Sigmoid colon (tissue), 7 donors: ENCODE data around the gene EVC. TPM values are rescaled to one million over a fixed set of nuclear protein-coding genes. Genes with fewer than 3 reads are reported as not detected.

Experiments used
- DNase-seq: peaks from one replicate; pipeline ENCODE4 v3.0.0-alpha.2; 2019
- H3K27ac ChIP-seq, 4 donors: fragments of 200-600 bp; sonication (generic); one replicate each; pipeline ENCODE4 v1.5.1; 2016 to 2019; ENCODE audit warnings: mild to moderate bottlenecking in 1 of 4
- H3K27me3 ChIP-seq, 3 donors: fragments of 200-600 bp; sonication (generic); one replicate each; pipeline ENCODE4 v1.5.1; 2019; ENCODE audit warnings: mild to moderate bottlenecking in 1 of 3
- H3K36me3 ChIP-seq, 4 donors: fragments of 200-600 bp; sonication (generic); one replicate each; pipeline ENCODE4 v1.5.1; 2016 to 2019
- H3K4me1 ChIP-seq, 4 donors: fragments of 200-600 bp; sonication (generic); one replicate each; pipeline ENCODE4 v1.5.1; 2017 to 2019
- H3K4me3 ChIP-seq, 4 donors: fragments of 200-600 bp; sonication (generic); one replicate each; pipeline ENCODE4 v1.5.1; 2017 to 2019; ENCODE audit warnings: mild to moderate bottlenecking in 2 of 4, moderate library complexity in 1 of 4
- H3K9me3 ChIP-seq, 4 donors: fragments of 200-600 bp in 3 of 4; sonication (generic) in 3 of 4; one replicate each; pipeline versions ENCODE4 v1.5.1 to v1.6.1; 2013 to 2019
- CTCF ChIP-seq, 4 experiments: fragments of 450-650 bp in 3 of 4; fragments of 200-600 bp in 1 of 4; IDR thresholded peaks; one replicate each; pipeline ENCODE4 v1.5.1; 2016 to 2019; ENCODE audit warnings: antibody characterized with exemption in 4 of 4, mild to moderate bottlenecking in 3 of 4, moderate library complexity in 2 of 4
- EP300 ChIP-seq, 4 donors: sonication (generic); formaldehyde crosslinking; IDR thresholded peaks; one replicate each; pipeline ENCODE4 v1.6.1; 2017; ENCODE audit warnings: antibody characterized with exemption in 4 of 4
- POLR2A ChIP-seq, 2 donors: fragments of 450-650 bp; IDR thresholded peaks; one replicate each; pipeline ENCODE4 v1.6.1; 2016; ENCODE audit warnings: antibody characterized with exemption in 2 of 2, mild to moderate bottlenecking in 2 of 2, moderate library complexity in 2 of 2
- POLR2AphosphoS5 ChIP-seq, 4 donors: sonication (generic); formaldehyde crosslinking; IDR thresholded peaks; one replicate each; pipeline ENCODE4 v1.6.1; 2017; ENCODE audit warnings: antibody characterized with exemption in 4 of 4
- WGBS, 2 donors: extraction: QIAGEN DNeasy Blood & Tissue Kit; methylation state at CpG; one replicate each; pipeline ENCODE4 v1.1.7; 2013; 5-methylcytosine and 5-hydroxymethylcytosine counted together
- intact Hi-C: fragments of 100-400 bp; cut with DNase I; formaldehyde crosslinking; loops from one replicate; pipeline ENCODE4 v1.15.1; 2023
- polyA plus RNA-seq, 3 donors: library from polyadenylated mRNA; stranded (reverse); fragments of 200-250 nt; gene quantifications; one replicate each; pipeline ENCODE4 v1.2.3, GENCODE V29; 2013
- total RNA-seq, 4 donors: library from RNA; depleted of rRNA; stranded (reverse); fragments of >200 nt; gene quantifications; one replicate each; pipeline ENCODE4 v1.1.0, GENCODE V29; 2016
- donor health status: healthy with polysubstance abuse.
- donor health status: Bipolar disorder and iron deficiency.
- donor health status: healthy.

Gene EVC
- total and polyA plus RNA-seq, 7 donors = 0.46 to 35.2 (median 15.6) TPM

- Histone ChIP-seq H3K4me3 (peak overlapping the region in 2 of 4 donors; percentile 2 to 17), H3K4me1 (peaks cover 0 to 35% (median 23%) of the 10 kb centered on the region in 4 donors), H3K27ac (peak overlapping the region; percentile 20 to 73 (median 50)), H3K36me3 (no peaks in the 10 kb centered on the region), H3K9me3 (no peaks in the 10 kb centered on the region), H3K27me3 (no peaks in the 10 kb centered on the region)
- intact Hi-C loops = no loop called here
- 71 to 73% methylated on average over 30 of the region's 30 CpGs for WGBS, 2 donors
- DNase-seq = peak; percentile 86
- TF ChIP-seq POLR2AphosphoS5 (IDR thresholded peaks at IDR 0.05) (peak in 3 of 4 donors; percentile 48 to 62 (median 50)), CTCF (IDR thresholded peaks at IDR 0.05) (no peak)
Observed at GRCh38 chr4:5839751-5840674, 129.0 kb downstream of the EVC start.

- Histone ChIP-seq H3K27me3 (no peaks in the 10 kb centered on the region), H3K36me3 (no peaks in the 10 kb centered on the region), H3K9me3 (no peaks in the 10 kb centered on the region), H3K4me1 (peaks cover 0 to 41% (median 28%) of the 10 kb centered on the region in 4 donors), H3K27ac (no peak overlapping the region), H3K4me3 (no peak overlapping the region)
- intact Hi-C loops = no loop called here
- DNase-seq = no peak
- 88 to 92% methylated on average over 4 of the region's 4 CpGs for WGBS, 2 donors
- TF ChIP-seq EP300 (IDR thresholded peaks at IDR 0.05) (no peak), POLR2AphosphoS5 (IDR thresholded peaks at IDR 0.05) (no peak), CTCF (IDR thresholded peaks at IDR 0.05) (no peak), POLR2A (IDR thresholded peaks at IDR 0.05) (no peak)
Observed at GRCh38 chr4:5842456-5842855, 131.5 kb downstream of the EVC start.

DNA sequence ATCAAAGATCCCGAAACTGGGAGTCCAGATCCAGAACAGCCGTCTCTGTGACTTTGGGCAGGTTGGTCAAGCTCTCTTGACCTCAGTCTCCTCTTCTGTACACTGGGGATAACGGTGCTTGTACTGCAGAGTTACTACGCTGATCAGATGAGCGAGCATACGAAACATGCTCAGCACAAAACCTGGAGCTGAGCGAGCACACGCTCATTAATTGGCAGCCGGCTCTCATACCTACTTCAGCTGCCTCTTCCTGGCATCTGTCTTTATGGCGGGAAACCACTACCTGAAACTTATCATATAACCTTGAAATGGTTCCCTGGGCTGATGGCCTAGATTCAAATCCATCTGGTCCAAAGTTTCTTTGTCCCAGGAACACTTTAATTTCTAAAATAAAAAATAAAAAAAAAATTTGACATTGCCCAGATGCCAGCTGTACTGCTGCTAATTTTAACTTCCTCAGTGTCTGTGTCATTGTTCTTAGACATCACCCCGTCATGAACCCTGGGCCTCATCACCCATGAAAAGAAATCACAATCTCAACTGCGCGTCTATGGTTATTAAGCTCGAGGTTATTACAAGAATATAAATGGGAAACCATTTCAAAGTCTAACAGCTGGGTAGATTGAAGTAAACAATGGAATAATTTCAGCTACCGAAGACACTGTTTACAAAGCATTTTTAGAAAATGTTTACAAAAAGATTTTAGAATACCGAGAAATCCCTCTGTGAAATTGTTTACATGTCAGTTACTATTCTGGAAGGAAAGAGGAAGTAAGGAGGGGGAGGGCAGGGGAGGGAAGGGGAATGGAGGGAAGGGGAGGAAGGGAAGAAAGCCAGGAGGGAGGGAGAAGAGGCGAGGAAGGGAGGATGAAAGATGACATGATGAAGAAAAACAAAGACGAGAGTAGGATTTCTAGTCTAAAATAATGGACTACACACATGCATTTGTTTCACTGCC is 132.9 kb downstream of the EVC start:
- Histone ChIP-seq H3K27ac (peak overlapping the region in 2 of 4 donors; percentile 32 to 50), H3K4me3 (no peak overlapping the region), H3K36me3 (no peaks in the 10 kb centered on the region), H3K27me3 (no peaks in the 10 kb centered on the region), H3K4me1 (peaks cover 0 to 41% (median 28%) of the 10 kb centered on the region in 4 donors), H3K9me3 (no peaks in the 10 kb centered on the region)
- no peak for DNase-seq
- intact Hi-C loops = no loop called here
- WGBS, 2 donors = 62 to 71% methylated on average over 18 of the region's 18 CpGs
- TF ChIP-seq CTCF (IDR thresholded peaks at IDR 0.05) (no peak), POLR2A (IDR thresholded peaks at IDR 0.05) (no peak), POLR2AphosphoS5 (IDR thresholded peaks at IDR 0.05) (peak in 3 of 4 donors; percentile 13 to 56 (median 42)), EP300 (IDR thresholded peaks at IDR 0.05) (no peak)

DNA sequence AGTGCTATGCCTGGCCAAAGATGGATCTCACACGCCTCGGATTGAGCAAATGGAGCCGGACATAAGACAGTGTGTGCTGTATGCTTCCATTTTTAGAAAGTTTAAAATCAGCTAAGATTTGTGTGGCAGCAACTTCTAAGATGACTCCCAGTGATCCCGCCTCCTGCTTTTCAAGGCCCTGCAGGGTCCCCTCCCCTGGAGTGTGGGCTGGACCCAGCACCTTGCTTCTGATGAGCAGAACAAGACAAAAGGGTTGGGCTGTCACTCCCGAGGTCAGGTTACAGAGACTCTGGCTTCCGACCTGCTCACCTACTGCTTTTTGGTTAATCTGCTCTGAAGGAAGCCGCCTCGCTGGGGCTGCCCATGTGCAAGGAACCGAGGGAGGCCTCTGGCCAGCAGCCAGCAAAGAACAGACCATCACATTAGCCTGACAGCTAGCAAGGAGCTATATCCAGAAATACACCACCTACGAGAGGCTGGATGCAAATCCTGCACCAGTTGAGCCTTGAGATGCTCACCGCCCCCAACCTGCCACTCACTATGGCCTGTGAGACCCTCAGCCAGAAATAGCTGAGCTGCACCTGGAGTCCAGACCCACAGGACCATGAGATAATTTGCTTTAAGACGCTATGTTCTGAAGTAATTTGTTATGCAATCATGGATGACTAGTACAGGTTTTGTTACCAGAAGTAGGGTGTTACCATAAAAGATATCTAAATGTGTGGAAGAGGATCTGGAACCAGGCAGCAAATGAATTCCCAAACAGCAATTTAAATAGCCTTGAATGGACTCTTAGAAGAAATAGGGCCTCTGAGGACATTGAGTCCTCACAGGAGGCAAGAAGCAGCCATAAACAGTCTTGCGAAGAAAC is 134.3 kb downstream of the EVC start:
- TF ChIP-seq CTCF (IDR thresholded peaks at IDR 0.05) (no peak), POLR2AphosphoS5 (IDR thresholded peaks at IDR 0.05) (no peak), EP300 (IDR thresholded peaks at IDR 0.05) (no peak), POLR2A (IDR thresholded peaks at IDR 0.05) (no peak)
- H3K36me3 ChIP-seq = no peaks in the 10 kb centered on the region
- H3K27ac ChIP-seq = peak overlapping the region in 2 of 4 donors; percentile 32 to 50
- WGBS, 2 donors = 57 to 69% methylated on average over 13 of the region's 13 CpGs
- DNase-seq = no peak
- no peak overlapping the region for H3K4me3 ChIP-seq
- no peaks in the 10 kb centered on the region for H3K27me3 ChIP-seq
- peaks cover 0 to 31% (median 22%) of the 10 kb centered on the region in 4 donors for H3K4me1 ChIP-seq
- no peaks in the 10 kb centered on the region for H3K9me3 ChIP-seq
- intact Hi-C loops = no loop called here
